SK-N-MC (cell line): ENCODE measurements around the gene SPATA6.

Experiments
- DNase-seq: peaks from one replicate; pipeline ENCODE4 v3.0.0-alpha.2; 2011; ENCODE audit warnings: low read depth, low spot score
- H3K27ac ChIP-seq: fragments of 200-600 bp; sonication (generic); 2 replicates; pipeline ENCODE4 v1.5.1; 2016; ENCODE audit warnings: mixed run types
- H3K36me3 ChIP-seq: fragments of 200-600 bp; sonication (generic); 2 replicates; pipeline ENCODE4 v1.6.1; 2017; ENCODE audit warnings: antibody characterized with exemption, low read length, mixed read lengths; ENCODE audit not compliant: insufficient read depth
- H3K4me3 ChIP-seq: fragments of 200-600 bp; sonication (generic); 2 replicates; pipeline ENCODE4 v1.5.1; 2016
- H3K9ac ChIP-seq: fragments of 200-600 bp; sonication (generic); 2 replicates; pipeline ENCODE4 v1.8.0; 2017; ENCODE audit warnings: mixed run types, mixed read lengths; ENCODE audit not compliant: insufficient read length
- H3K9me3 ChIP-seq: fragments of 200-600 bp; sonication (generic); 2 replicates; pipeline ENCODE4 v1.6.1; 2017; ENCODE audit warnings: low read depth, mild to moderate bottlenecking, antibody characterized with exemption, low read length, moderate library complexity, mixed read lengths
- EZH2 ChIP-seq: fragments of 200-600 bp; sonication (generic); IDR thresholded peaks from one replicate; pipeline ENCODE4 v1.6.1; 2017; ENCODE audit warnings: antibody characterized with exemption
- FOXP2 ChIP-seq: optimal IDR thresholded peaks from 2 replicates; pipeline ENCODE3; 2011; ENCODE audit warnings: mild to moderate bottlenecking, moderate library complexity; ENCODE audit not compliant: insufficient read depth; ENCODE audit errors: extremely low read length, control extremely low read depth
- POLR2AphosphoS5 ChIP-seq: IDR thresholded peaks from 2 replicates; pipeline ENCODE4 v1.6.1; 2012; ENCODE audit warnings: mild to moderate bottlenecking, low read depth, low read length, borderline replicate concordance

Gene SPATA6

GRCh38 chr1:48266576-48266975 is 205.4 kb downstream of the SPATA6 start:
- Histone ChIP-seq H3K9ac (no peak overlapping the region), H3K9me3 (no peaks in the 10 kb centered on the region), H3K4me3 (no peak overlapping the region), H3K36me3 (no peaks in the 10 kb centered on the region), H3K27ac (no peak overlapping the region)
- no peak for DNase-seq
- TF ChIP-seq EZH2 (no peak), POLR2AphosphoS5 (no peak), FOXP2 (no peak)

- Histone ChIP-seq H3K36me3 (no peaks in the 10 kb centered on the region), H3K27ac (no peak overlapping the region), H3K9me3 (no peaks in the 10 kb centered on the region), H3K9ac (no peak overlapping the region), H3K4me3 (no peak overlapping the region)
- no peak for DNase-seq
- TF ChIP-seq FOXP2 (no peak), POLR2AphosphoS5 (no peak)
Observed at GRCh38 chr1:48263041-48263440, 209.0 kb downstream of the SPATA6 start.

- no peak for DNase-seq
- Histone ChIP-seq H3K27ac (no peak overlapping the region), H3K9ac (no peak overlapping the region), H3K4me3 (no peak overlapping the region), H3K36me3 (no peaks in the 10 kb centered on the region), H3K9me3 (no peaks in the 10 kb centered on the region)
- TF ChIP-seq FOXP2, result no peak
Observed at GRCh38 chr1:48261881-48262400, 210.1 kb downstream of the SPATA6 start.

GRCh38 chr1:48258106-48258505 is 213.9 kb downstream of the SPATA6 start:
- no peaks in the 10 kb centered on the region for H3K36me3 ChIP-seq

GRCh38 chr1:48254254-48254653 is 217.8 kb downstream of the SPATA6 start:
- no peak for TF ChIP-seq POLR2AphosphoS5
- no peak for TF ChIP-seq EZH2
- no peak for TF ChIP-seq FOXP2
- H3K4me3 ChIP-seq, result no peak overlapping the region
- DNase-seq, result no peak
- no peaks in the 10 kb centered on the region for H3K36me3 ChIP-seq
- H3K27ac ChIP-seq, result no peak overlapping the region
- no peak overlapping the region for H3K9ac ChIP-seq
- no peaks in the 10 kb centered on the region for H3K9me3 ChIP-seq

More at GRCh38 chr1:48258106-48258505, 213.9 kb downstream of the SPATA6 start:
- Histone ChIP-seq H3K9ac (no peak overlapping the region), H3K4me3 (no peak overlapping the region), H3K27ac (no peak overlapping the region), H3K9me3 (no peaks in the 10 kb centered on the region)
- no peak for DNase-seq
- no peak for TF ChIP-seq EZH2

GRCh38 chr1:48251821-48252220 is 220.2 kb downstream of the SPATA6 start:
- no peak overlapping the region for H3K27ac ChIP-seq
- no peak for DNase-seq
- TF ChIP-seq FOXP2, result no peak
- TF ChIP-seq POLR2AphosphoS5, result no peak
- TF ChIP-seq EZH2, result no peak
- H3K9me3 ChIP-seq, result no peaks in the 10 kb centered on the region
- no peaks in the 10 kb centered on the region for H3K36me3 ChIP-seq
- H3K9ac ChIP-seq, result no peak overlapping the region
- H3K4me3 ChIP-seq, result no peak overlapping the region

GRCh38 chr1:48251323-48251722 is 220.7 kb downstream of the SPATA6 start:
- TF ChIP-seq EZH2, result no peak
- no peak for TF ChIP-seq POLR2AphosphoS5
- no peak for TF ChIP-seq FOXP2
- H3K4me3 ChIP-seq, result no peak overlapping the region
- no peak overlapping the region for H3K27ac ChIP-seq
- no peak overlapping the region for H3K9ac ChIP-seq
- no peaks in the 10 kb centered on the region for H3K9me3 ChIP-seq
- DNase-seq, result no peak
- no peaks in the 10 kb centered on the region for H3K36me3 ChIP-seq

- DNase-seq, result no peak
- Histone ChIP-seq H3K4me3 (no peak overlapping the region), H3K9ac (no peak overlapping the region), H3K27ac (no peak overlapping the region), H3K36me3 (no peaks in the 10 kb centered on the region), H3K9me3 (no peaks in the 10 kb centered on the region)
- TF ChIP-seq FOXP2 (no peak), EZH2 (no peak), POLR2AphosphoS5 (no peak)
Observed at GRCh38 chr1:48250572-48250971, 221.4 kb downstream of the SPATA6 start.

GRCh38 chr1:48249868-48250267 is 222.1 kb downstream of the SPATA6 start:
- no peak overlapping the region for H3K4me3 ChIP-seq
- H3K36me3 ChIP-seq, result no peaks in the 10 kb centered on the region
- no peak overlapping the region for H3K27ac ChIP-seq
- no peaks in the 10 kb centered on the region for H3K9me3 ChIP-seq
- TF ChIP-seq FOXP2 (no peak), EZH2 (no peak), POLR2AphosphoS5 (no peak)
- DNase-seq, result no peak
- H3K9ac ChIP-seq, result no peak overlapping the region
